Suprapubic skin (tissue), 4 donors: ENCODE results near the gene BEX4. TPM values are rescaled to one million over a fixed set of nuclear protein-coding genes. Genes with fewer than 3 reads are reported as not detected.
"Not testable (repeated sequence)": the region's sequence is repeated elsewhere in the genome, so short reads cannot be mapped to it uniquely, and the experiment has no call there.

ENCODE experiments used
- DNase-seq, 2 donors: peaks; one replicate each; pipeline ENCODE4 v3.0.0-alpha.2; 2019; ENCODE audit warnings: low spot score in 2 of 2
- H3K27ac ChIP-seq: fragments of 200-600 bp; sonication (generic); one replicate; pipeline ENCODE4 v1.5.1; 2019
- H3K27me3 ChIP-seq: fragments of 200-600 bp; sonication (generic); one replicate; pipeline ENCODE4 v1.5.1; 2019
- H3K36me3 ChIP-seq: fragments of 200-600 bp; sonication (generic); one replicate; pipeline ENCODE4 v1.5.1; 2019
- H3K4me1 ChIP-seq: fragments of 200-600 bp; sonication (generic); one replicate; pipeline ENCODE4 v1.5.1; 2019
- H3K4me3 ChIP-seq: fragments of 200-600 bp; sonication (generic); one replicate; pipeline ENCODE4 v1.5.1; 2019; ENCODE audit warnings: mild to moderate bottlenecking
- H3K9me3 ChIP-seq: fragments of 200-600 bp; sonication (generic); one replicate; pipeline ENCODE4 v1.5.1; 2019
- EP300 ChIP-seq: sonication (generic); formaldehyde crosslinking; IDR thresholded peaks from one replicate; pipeline ENCODE4 v1.6.1; 2017; ENCODE audit warnings: antibody characterized with exemption
- POLR2A ChIP-seq, 2 donors: fragments of 450-650 bp; IDR thresholded peaks; one replicate each; pipeline ENCODE4 v1.6.1; 2017; ENCODE audit warnings: antibody characterized with exemption in 2 of 2, mild to moderate bottlenecking in 2 of 2, moderate library complexity in 2 of 2
- POLR2AphosphoS5 ChIP-seq, 3 donors: sonication (generic); formaldehyde crosslinking; IDR thresholded peaks; one replicate each; pipeline ENCODE4 v1.6.1; 2017; ENCODE audit warnings: antibody characterized with exemption in 3 of 3
- WGBS: methylation state at CpG from one replicate; pipeline ENCODE4 v1.1.5; 2018; 5-methylcytosine and 5-hydroxymethylcytosine counted together
- total RNA-seq, 4 donors: library from RNA; depleted of rRNA; stranded (reverse); fragments of >200 nt; gene quantifications; one replicate each; pipeline ENCODE4 v1.1.0, GENCODE V29; 2016
- TF ChIP-seq, protein P1 (sequence below), 2 donors: fragments of 200-600 bp in 1 of 2; fragments of 450-650 bp in 1 of 2; sonication (generic) in 1 of 2; IDR thresholded peaks; one replicate each; pipeline ENCODE4 v1.5.1; 2016 to 2019; ENCODE audit warnings: antibody characterized with exemption in 2 of 2, mild to moderate bottlenecking in 1 of 2, moderate library complexity in 1 of 2

The BEX4 gene
- total RNA-seq, 4 donors from 2014 or later = 10.7 to 25.3 (median 18.8) TPM

GRCh38 chrX:103177556-103177955, 37.4 kb upstream of the BEX4 start:
- no peaks in the 10 kb centered on the region for H3K27me3 ChIP-seq
- no peaks in the 10 kb centered on the region for H3K4me1 ChIP-seq
- TF ChIP-seq POLR2AphosphoS5 (IDR thresholded peaks at IDR 0.05) (no peak), POLR2A (IDR thresholded peaks at IDR 0.05) (no peak), EP300 (no peak)
- TF ChIP-seq, protein P1, sequence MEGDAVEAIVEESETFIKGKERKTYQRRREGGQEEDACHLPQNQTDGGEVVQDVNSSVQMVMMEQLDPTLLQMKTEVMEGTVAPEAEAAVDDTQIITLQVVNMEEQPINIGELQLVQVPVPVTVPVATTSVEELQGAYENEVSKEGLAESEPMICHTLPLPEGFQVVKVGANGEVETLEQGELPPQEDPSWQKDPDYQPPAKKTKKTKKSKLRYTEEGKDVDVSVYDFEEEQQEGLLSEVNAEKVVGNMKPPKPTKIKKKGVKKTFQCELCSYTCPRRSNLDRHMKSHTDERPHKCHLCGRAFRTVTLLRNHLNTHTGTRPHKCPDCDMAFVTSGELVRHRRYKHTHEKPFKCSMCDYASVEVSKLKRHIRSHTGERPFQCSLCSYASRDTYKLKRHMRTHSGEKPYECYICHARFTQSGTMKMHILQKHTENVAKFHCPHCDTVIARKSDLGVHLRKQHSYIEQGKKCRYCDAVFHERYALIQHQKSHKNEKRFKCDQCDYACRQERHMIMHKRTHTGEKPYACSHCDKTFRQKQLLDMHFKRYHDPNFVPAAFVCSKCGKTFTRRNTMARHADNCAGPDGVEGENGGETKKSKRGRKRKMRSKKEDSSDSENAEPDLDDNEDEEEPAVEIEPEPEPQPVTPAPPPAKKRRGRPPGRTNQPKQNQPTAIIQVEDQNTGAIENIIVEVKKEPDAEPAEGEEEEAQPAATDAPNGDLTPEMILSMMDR (IDR thresholded peaks at IDR 0.05) = no peak
- H3K9me3 ChIP-seq = no peaks in the 10 kb centered on the region
- no peak for DNase-seq
- H3K4me3 ChIP-seq = no peak overlapping the region
- no peak overlapping the region for H3K27ac ChIP-seq
- H3K36me3 ChIP-seq = no peaks in the 10 kb centered on the region

DNA sequence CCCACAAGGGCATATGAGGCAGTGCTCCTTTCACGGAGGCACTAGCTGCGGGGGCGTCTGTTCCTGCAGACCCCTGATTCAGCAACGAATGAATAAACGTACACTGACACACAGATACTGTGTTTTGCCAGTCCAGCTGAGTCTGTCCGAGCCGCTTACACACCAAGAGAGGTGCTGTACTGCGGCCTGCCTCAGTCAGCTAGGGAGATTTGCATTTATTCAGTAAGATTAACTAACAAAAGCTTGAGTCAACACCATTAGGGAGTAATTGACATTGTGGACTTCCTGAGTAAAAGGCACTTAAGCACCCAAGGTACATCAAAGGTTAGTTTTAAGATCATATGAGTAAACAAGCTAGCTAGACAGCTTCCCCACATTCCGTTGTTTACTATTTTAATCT, 31.0 kb upstream of the BEX4 start:
- Histone ChIP-seq H3K4me3 (no peak overlapping the region), H3K4me1 (no peaks in the 10 kb centered on the region), H3K36me3 (no peaks in the 10 kb centered on the region), H3K27ac (no peak overlapping the region), H3K9me3 (no peaks in the 10 kb centered on the region), H3K27me3 (no peaks in the 10 kb centered on the region)
- WGBS = 55% methylated on average over 9 of the region's 9 CpGs
- no peak for DNase-seq
- TF ChIP-seq, protein P1 (IDR thresholded peaks at IDR 0.05) = no peak
- TF ChIP-seq POLR2A (IDR thresholded peaks at IDR 0.05) (no peak), POLR2AphosphoS5 (IDR thresholded peaks at IDR 0.05) (no peak), EP300 (no peak)

DNA sequence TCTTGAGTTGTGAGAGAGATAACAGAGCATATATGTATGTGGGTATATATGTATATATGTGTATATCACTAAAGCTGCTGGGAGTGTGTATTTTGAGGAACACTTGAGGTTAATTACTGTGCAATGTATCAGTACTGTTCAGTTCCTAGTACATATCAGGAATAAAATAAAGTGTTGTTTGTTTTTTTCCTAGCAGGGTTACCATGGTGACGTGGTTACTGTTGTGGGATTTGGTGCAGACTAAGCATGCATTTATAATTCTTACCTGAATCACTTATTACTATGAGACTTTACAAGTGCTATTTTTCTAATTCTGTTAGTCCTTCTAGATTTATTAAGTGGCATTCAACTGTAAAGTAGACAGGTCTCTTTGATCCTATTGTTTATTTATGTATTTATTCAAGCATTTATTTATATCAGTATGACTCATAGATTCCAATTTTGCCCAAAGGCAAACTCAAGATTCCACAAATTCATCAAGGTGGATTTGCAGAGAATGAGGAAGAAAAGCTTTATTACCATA, 26.9 kb upstream of the BEX4 start:
- Histone ChIP-seq H3K36me3 (no peaks in the 10 kb centered on the region), H3K27me3 (no peaks in the 10 kb centered on the region), H3K9me3 (no peaks in the 10 kb centered on the region), H3K27ac (no peak overlapping the region), H3K4me1 (no peaks in the 10 kb centered on the region), H3K4me3 (no peak overlapping the region)
- 69% methylated on average over 1 of the region's 1 CpG for WGBS
- TF ChIP-seq, protein P1 (IDR thresholded peaks at IDR 0.05) = no peak
- TF ChIP-seq POLR2A (IDR thresholded peaks at IDR 0.05) = no peak
- TF ChIP-seq EP300 = no peak
- no peak for TF ChIP-seq POLR2AphosphoS5 (IDR thresholded peaks at IDR 0.05)
- no peak for DNase-seq

DNA sequence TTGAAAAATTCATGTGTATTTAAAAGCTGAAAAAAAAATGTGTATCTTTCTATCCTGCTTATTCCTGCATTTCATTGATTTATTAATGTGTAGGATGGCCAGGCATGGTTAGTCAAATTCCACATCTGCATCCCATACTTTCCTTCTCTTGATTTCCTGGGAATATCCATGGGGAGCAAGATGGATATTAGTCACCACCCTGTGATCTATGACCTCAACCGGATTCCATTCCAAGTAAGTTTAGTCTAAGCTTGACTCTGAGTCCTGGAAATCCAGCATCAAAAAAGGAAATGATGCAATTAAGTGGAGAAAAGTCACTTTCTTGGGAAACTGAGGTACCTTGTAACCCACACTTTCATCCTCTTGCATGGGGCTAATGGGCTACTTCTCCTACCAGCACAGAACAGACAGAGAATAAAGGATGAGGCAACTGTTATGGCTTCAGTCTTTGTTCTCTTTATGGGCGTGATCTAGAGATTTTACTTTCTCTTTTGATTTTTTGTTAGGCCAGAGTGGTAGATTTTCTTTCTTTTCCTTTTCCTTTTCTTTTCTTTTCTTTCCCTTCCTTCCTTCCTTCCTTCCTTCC, 17.1 kb upstream of the BEX4 start:
- DNase-seq = no peak
- Histone ChIP-seq H3K9me3 (no peaks in the 10 kb centered on the region), H3K36me3 (no peaks in the 10 kb centered on the region), H3K4me1 (no peaks in the 10 kb centered on the region), H3K27ac (no peak overlapping the region), H3K4me3 (no peak overlapping the region), H3K27me3 (no peaks in the 10 kb centered on the region)
- TF ChIP-seq, protein P1 (IDR thresholded peaks at IDR 0.05) = no peak
- TF ChIP-seq POLR2A (IDR thresholded peaks at IDR 0.05) (no peak), POLR2AphosphoS5 (IDR thresholded peaks at IDR 0.05) (no peak), EP300 (no peak)
- WGBS = 33% methylated on average over 2 of the region's 2 CpGs

- WGBS = 92% methylated on average over 4 of the region's 4 CpGs
- not testable (repeated sequence) for H3K27me3 ChIP-seq, H3K9me3 ChIP-seq, H3K36me3 ChIP-seq, H3K27ac ChIP-seq, H3K4me1 ChIP-seq, H3K4me3 ChIP-seq, DNase-seq
Measured at GRCh38 chrX:103198668-103199067, 16.2 kb upstream of the BEX4 start.

DNA sequence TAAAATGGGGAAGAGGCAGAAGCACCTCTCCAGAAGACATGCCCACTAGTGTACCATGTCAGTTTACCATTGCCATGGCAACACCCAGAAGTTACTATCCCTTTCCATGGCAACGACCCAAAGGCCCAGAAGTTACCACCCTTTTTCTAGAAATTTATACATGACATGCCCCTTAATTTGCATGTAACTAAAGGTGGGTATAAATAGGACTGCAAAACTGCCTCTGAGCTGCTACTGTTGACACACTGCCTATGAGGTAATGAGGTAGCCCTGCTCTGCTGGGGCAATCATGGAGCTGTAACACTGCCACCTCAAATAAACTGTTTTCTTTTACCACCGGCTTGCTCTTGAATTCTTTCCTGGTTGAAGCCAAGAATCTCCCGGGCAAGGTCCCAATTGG, 13.9 kb upstream of the BEX4 start:
- no peak for DNase-seq
- Histone ChIP-seq H3K27me3 (no peaks in the 10 kb centered on the region), H3K36me3 (no peaks in the 10 kb centered on the region), H3K9me3 (no peaks in the 10 kb centered on the region), H3K27ac (no peak overlapping the region), H3K4me3 (no peak overlapping the region), H3K4me1 (no peaks in the 10 kb centered on the region)
- no peak for TF ChIP-seq EP300
- TF ChIP-seq POLR2A (IDR thresholded peaks at IDR 0.05) = no peak
- TF ChIP-seq POLR2AphosphoS5 (IDR thresholded peaks at IDR 0.05) = no peak
- TF ChIP-seq, protein P1 (IDR thresholded peaks at IDR 0.05) = no peak
- WGBS = 71% methylated on average over 3 of the region's 3 CpGs
